Esophagus squamous epithelium (tissue), 5 donors: ENCODE results near the gene CAMKMT. TPM values are rescaled to one million over a fixed set of nuclear protein-coding genes. Genes with fewer than 3 reads are reported as not detected.

Source experiments
- DNase-seq: peaks from one replicate; lab custom pipeline; 2025; lab: John Stamatoyannopoulos, UW
- H3K27ac ChIP-seq, 4 donors: fragments of 200-600 bp; sonication (generic); one replicate each; pipeline ENCODE4 v1.5.1; 2016 to 2019; ENCODE audit warnings: mild to moderate bottlenecking in 1 of 4
- H3K27me3 ChIP-seq, 4 donors: fragments of 200-600 bp; sonication (generic); 1 replicate in 3 of 4; 2 replicates in 1 of 4; pipeline versions ENCODE4 v1.5.1 to v1.6.0; 2017 to 2021; ENCODE audit warnings: antibody characterized with exemption in 1 of 4
- H3K36me3 ChIP-seq, 3 donors: fragments of 200-600 bp; sonication (generic); one replicate each; pipeline ENCODE4 v1.5.1; 2016 to 2019
- H3K4me1 ChIP-seq, 3 donors: fragments of 200-600 bp; sonication (generic); one replicate each; pipeline ENCODE4 v1.5.1; 2017 to 2019
- H3K4me3 ChIP-seq, 4 donors: fragments of 200-600 bp; sonication (generic); 1 replicate in 3 of 4; 2 replicates in 1 of 4; pipeline ENCODE4 v1.5.1; 2016 to 2019; ENCODE audit warnings: mild to moderate bottlenecking in 2 of 4, moderate library complexity in 1 of 4
- H3K9me3 ChIP-seq, 3 donors: fragments of 200-600 bp; sonication (generic); one replicate each; pipeline ENCODE4 v1.5.1; 2016 to 2019
- POLR2A ChIP-seq, 4 donors: fragments of 450-650 bp; IDR thresholded peaks; one replicate each; pipeline ENCODE4 v1.6.1; 2017; ENCODE audit warnings: antibody characterized with exemption in 4 of 4, mild to moderate bottlenecking in 4 of 4, moderate library complexity in 3 of 4
- WGBS, 2 donors: methylation state at CpG; one replicate each; pipeline ENCODE4 v1.1.5; 2018; 5-methylcytosine and 5-hydroxymethylcytosine counted together
- intact Hi-C: fragments of 100-400 bp; cut with DNase I; formaldehyde crosslinking; loops from one replicate; pipeline ENCODE4 v1.15.0; 2022
- total RNA-seq, 4 donors: library from RNA; depleted of rRNA; stranded (reverse); fragments of >200 nt; gene quantifications; one replicate each; pipeline ENCODE4 v1.1.0, GENCODE V29; 2016
- TF ChIP-seq, protein P1 (sequence below), 6 experiments: fragments of 450-650 bp in 4 of 6; fragments of 200-600 bp in 2 of 6; sonication (generic) in 2 of 6; IDR thresholded peaks; one replicate each; pipeline ENCODE4 v1.5.1; 2016 to 2019; ENCODE audit warnings: antibody characterized with exemption in 6 of 6, mild to moderate bottlenecking in 4 of 6, moderate library complexity in 4 of 6
- donor health status: DM: yes; HTN: yes; CAD: no.

The CAMKMT gene
- total RNA-seq, 4 donors from 2014 or later = 5.7 to 14.4 (median 10.6) TPM

DNA sequence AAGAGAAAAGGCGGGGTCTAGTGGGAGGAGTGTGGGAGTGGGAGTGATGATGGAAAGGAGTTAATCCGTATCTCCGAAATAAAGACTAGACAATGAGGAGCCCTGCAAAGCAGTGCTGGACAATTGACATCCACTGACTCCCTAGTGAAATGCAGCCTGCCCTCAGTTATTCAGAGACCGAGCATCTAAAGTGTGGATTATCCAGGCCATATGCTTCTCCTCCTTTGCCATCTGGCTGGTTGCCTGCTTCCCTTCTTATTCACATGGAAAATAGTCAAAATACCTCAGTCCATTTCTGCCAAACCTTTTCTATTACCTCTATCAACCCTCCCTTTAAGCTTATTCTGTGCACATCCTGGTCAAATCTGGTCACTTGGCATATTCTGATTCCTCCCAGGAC is 291.0 kb downstream of the CAMKMT start:
- H3K4me1 ChIP-seq = no peaks in the 10 kb centered on the region
- WGBS, 2 donors = 85 to 90% methylated on average over 4 of the region's 4 CpGs
- H3K36me3 ChIP-seq = no peaks in the 10 kb centered on the region
- H3K27ac ChIP-seq = no peak overlapping the region
- no peaks in the 10 kb centered on the region for H3K9me3 ChIP-seq
- TF ChIP-seq, protein P1, sequence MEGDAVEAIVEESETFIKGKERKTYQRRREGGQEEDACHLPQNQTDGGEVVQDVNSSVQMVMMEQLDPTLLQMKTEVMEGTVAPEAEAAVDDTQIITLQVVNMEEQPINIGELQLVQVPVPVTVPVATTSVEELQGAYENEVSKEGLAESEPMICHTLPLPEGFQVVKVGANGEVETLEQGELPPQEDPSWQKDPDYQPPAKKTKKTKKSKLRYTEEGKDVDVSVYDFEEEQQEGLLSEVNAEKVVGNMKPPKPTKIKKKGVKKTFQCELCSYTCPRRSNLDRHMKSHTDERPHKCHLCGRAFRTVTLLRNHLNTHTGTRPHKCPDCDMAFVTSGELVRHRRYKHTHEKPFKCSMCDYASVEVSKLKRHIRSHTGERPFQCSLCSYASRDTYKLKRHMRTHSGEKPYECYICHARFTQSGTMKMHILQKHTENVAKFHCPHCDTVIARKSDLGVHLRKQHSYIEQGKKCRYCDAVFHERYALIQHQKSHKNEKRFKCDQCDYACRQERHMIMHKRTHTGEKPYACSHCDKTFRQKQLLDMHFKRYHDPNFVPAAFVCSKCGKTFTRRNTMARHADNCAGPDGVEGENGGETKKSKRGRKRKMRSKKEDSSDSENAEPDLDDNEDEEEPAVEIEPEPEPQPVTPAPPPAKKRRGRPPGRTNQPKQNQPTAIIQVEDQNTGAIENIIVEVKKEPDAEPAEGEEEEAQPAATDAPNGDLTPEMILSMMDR (IDR thresholded peaks at IDR 0.05) = no peak
- no peak for TF ChIP-seq POLR2A (IDR thresholded peaks at IDR 0.05)
- no peak overlapping the region for H3K4me3 ChIP-seq
- H3K27me3 ChIP-seq = no peaks in the 10 kb centered on the region
- intact Hi-C loops = no loop called here
- DNase-seq = no peak

DNA sequence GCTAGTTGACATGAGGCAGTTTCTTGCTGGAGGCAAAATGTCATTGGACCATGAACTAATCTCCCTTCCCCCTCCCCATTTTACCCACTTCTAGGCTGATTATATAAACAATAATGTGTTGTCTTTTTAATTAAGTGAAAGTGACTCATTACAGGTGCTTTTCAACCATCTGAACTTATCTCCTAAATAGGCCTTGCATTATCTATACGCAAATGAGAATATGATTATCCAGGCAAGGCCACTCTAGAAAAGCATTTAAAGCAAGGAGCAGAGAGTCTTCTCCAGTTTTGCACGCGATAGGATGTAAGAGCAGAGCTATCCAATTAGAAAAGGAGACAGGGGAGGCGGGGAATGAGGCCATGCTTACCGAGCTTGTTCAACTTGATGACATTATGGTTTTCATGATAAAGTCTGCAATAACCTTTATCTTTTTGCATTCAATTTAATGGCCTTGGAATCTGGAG is 293.7 kb downstream of the CAMKMT start:
- TF ChIP-seq, protein P1 (IDR thresholded peaks at IDR 0.05) = no peak
- no peak for TF ChIP-seq POLR2A (IDR thresholded peaks at IDR 0.05)
- no peaks in the 10 kb centered on the region for H3K36me3 ChIP-seq
- intact Hi-C loops = no loop called here
- no peak overlapping the region for H3K27ac ChIP-seq
- no peak for DNase-seq
- 85% methylated on average over 5 of the region's 5 CpGs for WGBS, 2 donors
- H3K27me3 ChIP-seq = no peaks in the 10 kb centered on the region
- no peaks in the 10 kb centered on the region for H3K4me1 ChIP-seq
- H3K4me3 ChIP-seq = no peak overlapping the region
- no peaks in the 10 kb centered on the region for H3K9me3 ChIP-seq

DNA sequence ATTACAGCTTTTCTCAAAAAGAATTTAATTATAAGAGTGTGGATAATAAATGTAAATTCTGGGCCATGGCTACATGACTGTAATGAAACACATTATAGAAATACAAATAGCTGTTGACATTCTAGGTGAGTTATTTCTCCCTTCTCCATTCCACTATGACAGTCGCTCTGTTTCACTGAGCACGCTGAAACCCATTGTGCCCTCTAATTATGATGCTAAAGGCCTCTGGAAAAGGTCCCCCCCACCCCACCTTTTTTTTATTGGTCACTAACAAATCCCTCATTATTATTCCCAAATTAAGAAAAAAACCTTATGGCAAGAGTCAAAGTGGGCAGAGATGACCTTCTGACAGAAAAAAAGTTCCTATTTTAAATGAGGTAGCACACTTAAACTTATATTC is 294.7 kb downstream of the CAMKMT start:
- no peaks in the 10 kb centered on the region for H3K4me1 ChIP-seq
- H3K27ac ChIP-seq = no peak overlapping the region
- WGBS, 2 donors = 88 to 90% methylated on average over 2 of the region's 2 CpGs
- H3K36me3 ChIP-seq = no peaks in the 10 kb centered on the region
- no peak for DNase-seq
- no peaks in the 10 kb centered on the region for H3K27me3 ChIP-seq
- H3K4me3 ChIP-seq = no peak overlapping the region
- no peaks in the 10 kb centered on the region for H3K9me3 ChIP-seq
- TF ChIP-seq, protein P1 (IDR thresholded peaks at IDR 0.05) = no peak
- no peak for TF ChIP-seq POLR2A (IDR thresholded peaks at IDR 0.05)
- intact Hi-C loops = no loop called here

DNA sequence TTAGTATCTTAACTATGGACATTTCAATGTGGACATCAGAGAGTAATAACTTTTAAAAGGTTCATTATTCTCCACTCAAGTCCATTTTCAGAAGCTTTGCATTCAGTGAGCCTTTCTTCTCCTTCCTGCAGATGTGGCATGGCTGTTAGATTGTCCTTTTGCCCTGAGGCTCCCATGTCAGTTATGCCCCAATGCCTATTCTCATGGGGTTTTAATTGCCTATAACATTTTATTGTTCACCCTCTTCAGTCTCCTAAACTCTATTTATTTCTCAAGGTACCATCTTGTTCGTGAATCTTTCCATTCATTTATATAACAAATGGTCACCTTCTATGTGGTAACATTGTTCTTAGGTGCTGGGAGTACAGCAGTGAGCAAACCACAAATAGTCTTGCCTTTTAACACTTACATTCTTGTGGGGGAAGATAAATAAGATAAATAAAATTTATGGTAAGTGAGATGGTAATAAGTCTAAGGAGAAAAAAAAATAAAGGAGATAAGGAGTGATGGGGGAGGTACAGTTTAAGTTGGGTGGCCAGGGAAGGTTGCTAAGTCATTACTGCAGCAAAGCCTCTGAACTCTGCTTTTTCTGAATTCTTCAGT is 301.8 kb downstream of the CAMKMT start:
- 67 to 90% methylated on average over 1 of the region's 1 CpG for WGBS, 2 donors
- H3K27ac ChIP-seq = no peak overlapping the region
- H3K36me3 ChIP-seq = no peaks in the 10 kb centered on the region
- intact Hi-C loops = no loop called here
- no peaks in the 10 kb centered on the region for H3K9me3 ChIP-seq
- no peak for TF ChIP-seq POLR2A (IDR thresholded peaks at IDR 0.05)
- TF ChIP-seq, protein P1 (IDR thresholded peaks at IDR 0.05) = no peak
- no peaks in the 10 kb centered on the region for H3K4me1 ChIP-seq
- H3K27me3 ChIP-seq = no peaks in the 10 kb centered on the region
- no peak for DNase-seq
- no peak overlapping the region for H3K4me3 ChIP-seq

DNA sequence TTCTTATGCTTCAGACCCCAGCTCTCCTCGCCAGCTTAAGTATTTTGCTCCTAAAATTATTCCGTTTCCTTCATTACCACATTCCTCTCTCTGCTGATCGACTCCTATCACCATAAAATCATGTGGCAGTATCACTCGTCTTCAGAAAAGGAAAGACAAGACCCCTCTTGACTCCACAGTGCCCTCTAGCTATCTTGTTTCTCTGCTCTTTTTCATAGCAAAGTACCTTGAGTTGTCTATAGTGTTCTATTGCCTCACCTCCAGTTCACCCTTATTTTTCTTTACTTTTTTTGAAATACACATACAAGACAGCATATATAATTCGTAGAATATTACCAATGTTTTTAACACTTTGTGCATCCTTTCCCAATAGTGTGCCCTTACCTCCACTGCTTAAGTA is 306.6 kb downstream of the CAMKMT start:
- no peak overlapping the region for H3K4me3 ChIP-seq
- no peaks in the 10 kb centered on the region for H3K9me3 ChIP-seq
- H3K27me3 ChIP-seq = no peaks in the 10 kb centered on the region
- 73 to 80% methylated on average over 5 of the region's 5 CpGs for WGBS, 2 donors
- intact Hi-C loops = no loop called here
- no peaks in the 10 kb centered on the region for H3K4me1 ChIP-seq
- DNase-seq = no peak
- no peak overlapping the region for H3K27ac ChIP-seq
- no peaks in the 10 kb centered on the region for H3K36me3 ChIP-seq
- TF ChIP-seq POLR2A (IDR thresholded peaks at IDR 0.05) = no peak
- TF ChIP-seq, protein P1 (IDR thresholded peaks at IDR 0.05) = no peak
